Small intestine (tissue), 7 donors: ENCODE results near the gene ELL2. TPM values are rescaled to one million over a fixed set of nuclear protein-coding genes. Genes with fewer than 3 reads are reported as not detected.

Source experiments
- DNase-seq, 2 donors: peaks; one replicate each; pipeline versions ENCODE4 v3.0.0 to v3.0.0-alpha.2; 2013
- FAIRE-seq: peaks from 2 replicates; lab custom pipeline; 2012; peaks lifted over from hg19 to GRCh38; lab: Jason Lieb, UNC
- H3K27ac ChIP-seq, 3 donors: one replicate each; pipeline ENCODE4 v1.5.1; 2013; ENCODE audit warnings: low read length in 2 of 3, mild to moderate bottlenecking in 2 of 3, control low read depth in 1 of 3, inconsistent platforms in 1 of 3, low read depth in 1 of 3, moderate library complexity in 1 of 3
- H3K27me3 ChIP-seq, 3 donors: one replicate each; pipeline ENCODE4 v1.6.1; 2013; ENCODE audit warnings: low read length in 3 of 3, inconsistent platforms in 1 of 3; ENCODE audit not compliant: control insufficient read depth in 3 of 3, insufficient read depth in 3 of 3
- H3K36me3 ChIP-seq, 3 donors: one replicate each; pipeline ENCODE4 v1.6.1; 2013; ENCODE audit warnings: low read length in 3 of 3, inconsistent platforms in 1 of 3, low read depth in 1 of 3, mild to moderate bottlenecking in 1 of 3, moderate library complexity in 1 of 3; ENCODE audit not compliant: control insufficient read depth in 3 of 3, insufficient read depth in 2 of 3
- H3K4me1 ChIP-seq, 3 donors: one replicate each; pipeline ENCODE4 v1.6.1; 2013; ENCODE audit warnings: low read length in 2 of 3, inconsistent platforms in 1 of 3, low read depth in 1 of 3, mild to moderate bottlenecking in 1 of 3, moderate library complexity in 1 of 3; ENCODE audit not compliant: control insufficient read depth in 3 of 3, insufficient read depth in 2 of 3
- H3K4me3 ChIP-seq, 3 donors: one replicate each; pipeline ENCODE4 v1.5.1; 2013; ENCODE audit warnings: low read length in 3 of 3, control low read depth in 1 of 3, inconsistent platforms in 1 of 3, low read depth in 1 of 3, mild to moderate bottlenecking in 1 of 3, moderate library complexity in 1 of 3
- H3K9me3 ChIP-seq, 2 donors: one replicate each; pipeline ENCODE4 v1.6.1; 2013; ENCODE audit warnings: low read depth in 1 of 2, low read length in 1 of 2; ENCODE audit not compliant: control insufficient read depth in 2 of 2, insufficient read depth in 1 of 2
- WGBS, 3 donors: extraction: QIAGEN DNeasy Blood & Tissue Kit; methylation state at CpG; one replicate each; pipeline ENCODE4 v1.1.7; 2013; 5-methylcytosine and 5-hydroxymethylcytosine counted together
- polyA plus RNA-seq, 4 donors: library from polyadenylated mRNA; stranded (reverse) in 3 of 4; unstranded in 1 of 4; fragments of 200-250 nt in 3 of 4; fragments of 120-200 nt in 1 of 4; gene quantifications; one replicate each; pipeline versions ENCODE4 v1.2.1 to v1.2.3, GENCODE V29; 2013
- donor health status: healthy with polysubstance abuse.
- donor health status: control.
- donor health status: control.
- donor health status: Bipolar disorder and iron deficiency.
- donor health status: healthy.

ELL2 gene
- polyA plus RNA-seq, 4 donors, result 9.7 to 35.7 (median 12.2) TPM

DNA sequence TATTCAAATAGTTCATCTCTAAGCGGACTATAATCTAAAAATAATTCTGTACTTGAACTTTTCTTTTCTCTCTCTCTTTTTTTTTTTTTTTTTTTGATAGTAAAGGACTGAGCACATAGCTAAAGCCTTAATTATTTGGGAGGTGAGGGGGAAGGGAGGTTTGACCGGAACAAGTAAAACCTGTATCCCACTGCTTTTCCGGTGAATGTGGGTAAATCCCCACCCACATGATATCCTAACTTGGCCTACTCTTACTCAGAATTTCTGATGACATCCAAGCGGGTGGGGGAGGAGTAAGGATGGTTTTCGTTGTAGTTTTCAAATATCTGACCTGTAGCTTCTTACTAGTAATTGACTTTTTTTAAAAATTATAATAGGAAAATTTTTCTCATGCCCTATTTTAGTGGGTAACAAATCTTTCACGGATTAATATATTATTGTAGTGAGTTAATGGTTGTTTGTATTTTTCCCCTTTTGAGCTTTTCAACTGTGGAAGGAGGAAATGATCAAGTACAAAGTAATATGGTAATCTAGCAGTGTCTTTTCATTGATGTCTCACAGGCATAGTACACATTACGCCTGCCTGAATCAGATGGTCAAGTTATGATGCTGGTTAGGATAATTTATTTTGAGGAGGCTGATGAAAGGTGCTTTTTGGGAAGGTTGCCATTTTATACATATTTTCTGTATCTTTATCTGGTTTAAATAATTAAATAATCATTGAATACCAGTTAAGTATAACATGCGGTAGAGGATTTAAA, 2.2 kb upstream of the ELL2 start:
- H3K9me3 ChIP-seq, result no peaks in the 10 kb centered on the region
- H3K27me3 ChIP-seq, result peaks cover 0 to 2% (median 0%) of the 10 kb centered on the region in 3 donors
- no peak overlapping the region for H3K27ac ChIP-seq
- DNase-seq (no peak), FAIRE-seq (no peak)
- 80 to 86% (median 81%) methylated on average over 8 of the region's 8 CpGs for WGBS, 3 donors
- peaks cover 0 to 4% (median 0%) of the 10 kb centered on the region in 3 donors for H3K36me3 ChIP-seq
- H3K4me3 ChIP-seq, result no peak overlapping the region
- peaks cover 0 to 12% (median 3%) of the 10 kb centered on the region in 3 donors for H3K4me1 ChIP-seq

DNA sequence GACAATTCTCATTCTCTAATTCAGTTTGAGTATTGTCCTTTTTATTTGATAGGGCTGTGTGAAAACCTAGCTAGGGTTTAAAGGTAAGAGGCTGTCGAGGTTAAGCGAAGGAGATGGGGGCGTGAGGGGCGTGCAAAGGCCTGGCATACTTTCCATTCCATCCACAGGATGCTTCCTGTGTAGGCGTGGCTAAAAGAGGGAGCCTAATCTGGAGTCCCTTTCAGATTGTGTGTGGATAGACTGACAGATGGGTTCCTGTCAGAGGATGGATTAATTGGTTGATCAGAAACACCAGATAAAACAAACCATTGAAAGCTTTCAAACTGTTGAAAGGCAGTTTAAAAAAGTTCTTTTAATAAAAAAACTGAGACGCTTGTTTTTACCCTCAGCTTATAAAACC, 1.1 kb upstream of the ELL2 start:
- Histone ChIP-seq H3K27ac (peak overlapping the region; percentile 75 to 95 (median 95)), H3K4me3 (peak overlapping the region in 1 of 3 donors; percentile 75), H3K9me3 (no peaks in the 10 kb centered on the region), H3K36me3 (peaks cover 0 to 4% (median 0%) of the 10 kb centered on the region in 3 donors), H3K27me3 (peaks cover 0 to 2% (median 0%) of the 10 kb centered on the region in 3 donors), H3K4me1 (peaks cover 4 to 21% (median 6%) of the 10 kb centered on the region in 3 donors)
- no peak for FAIRE-seq
- WGBS, 3 donors, result 37 to 67% (median 50%) methylated on average over 6 of the region's 6 CpGs
- DNase-seq, result peak in 1 of 2 donors; percentile 23

DNA sequence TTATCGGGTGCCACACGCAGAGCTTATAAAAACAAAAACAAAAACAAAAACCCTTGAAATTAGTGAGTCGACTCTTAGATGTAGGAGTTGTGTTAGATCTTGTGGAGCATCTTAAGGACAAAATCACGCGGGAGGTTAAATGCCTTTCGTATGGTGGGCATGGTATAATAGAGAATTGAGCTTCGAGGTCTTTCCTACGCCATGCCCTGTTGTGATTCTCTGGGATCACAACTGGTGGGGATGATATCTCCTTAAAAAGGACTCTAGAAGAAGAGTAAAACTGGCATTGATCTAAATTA, 773 bp upstream of the ELL2 start:
- Histone ChIP-seq H3K27me3 (peaks cover 0 to 2% (median 0%) of the 10 kb centered on the region in 3 donors), H3K27ac (peak overlapping the region; percentile 75 to 95 (median 95)), H3K36me3 (peaks cover 0 to 4% (median 0%) of the 10 kb centered on the region in 3 donors), H3K4me3 (peak overlapping the region in 2 of 3 donors; percentile 72 to 75), H3K4me1 (peaks cover 4 to 21% (median 6%) of the 10 kb centered on the region in 3 donors), H3K9me3 (no peaks in the 10 kb centered on the region)
- DNase-seq, result no peak
- FAIRE-seq, result no peak
- WGBS, 3 donors, result 13 to 54% (median 32%) methylated on average over 8 of the region's 8 CpGs

DNA sequence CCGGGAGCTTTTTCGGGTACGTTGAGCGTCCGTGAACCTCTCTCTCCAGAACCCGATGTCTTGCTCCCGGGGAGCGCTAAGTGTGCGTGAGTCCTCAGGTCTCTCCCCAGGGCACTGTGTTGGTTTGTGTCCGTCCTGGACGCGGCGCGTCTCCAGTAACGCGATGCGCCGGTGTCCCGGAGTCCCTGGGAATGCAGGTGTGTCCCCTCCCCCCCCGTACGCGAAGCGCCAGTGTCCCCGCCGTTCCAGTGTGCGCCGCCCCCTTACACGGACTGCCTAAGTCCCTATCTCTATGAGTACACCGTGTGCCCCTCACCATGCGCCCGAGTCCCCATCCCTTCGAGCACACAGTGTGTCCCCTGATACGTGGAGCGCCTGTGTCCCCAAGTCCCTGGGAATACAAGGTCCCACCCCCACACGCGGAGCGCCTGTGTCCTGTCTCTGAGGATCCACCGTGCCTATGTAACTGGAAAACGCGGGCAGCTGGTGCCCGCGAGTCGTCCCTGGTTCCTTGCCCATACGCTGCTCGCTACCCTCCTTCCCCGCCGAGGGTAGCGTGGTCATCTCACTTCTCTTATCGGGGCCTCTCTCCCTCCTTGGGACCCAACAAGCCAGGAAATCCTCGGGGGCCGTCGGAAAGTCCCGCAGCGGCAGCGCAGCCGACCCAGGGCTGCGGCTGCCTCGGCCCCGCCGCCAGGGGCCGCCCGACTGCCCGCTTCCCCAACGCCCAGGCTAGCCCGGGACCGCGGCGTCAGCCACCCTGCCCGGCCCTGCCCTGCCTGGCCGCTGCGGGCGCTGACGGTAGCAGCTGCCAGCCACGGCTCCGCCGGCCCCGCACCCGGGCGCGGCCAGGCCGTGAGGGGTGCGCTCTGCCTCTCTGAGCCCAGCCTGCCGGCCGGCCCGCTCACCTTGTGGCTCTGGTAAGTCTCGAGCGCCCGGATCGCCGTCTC, 709 bp downstream of the ELL2 start:
- Histone ChIP-seq H3K9me3 (no peaks in the 10 kb centered on the region), H3K36me3 (peaks cover 0 to 4% (median 0%) of the 10 kb centered on the region in 3 donors), H3K4me3 (peak overlapping the region; percentile 75 to 88 (median 86)), H3K4me1 (peaks cover 4 to 20% (median 10%) of the 10 kb centered on the region in 3 donors), H3K27ac (peak overlapping the region; percentile 94 to 100 (median 95)), H3K27me3 (peaks cover 0 to 2% (median 0%) of the 10 kb centered on the region in 3 donors)
- WGBS, 3 donors, result 1% methylated on average over 64 to 90 of the region's 90 CpGs
- FAIRE-seq (no peak), DNase-seq (peak; percentile 83 to 95)

DNA sequence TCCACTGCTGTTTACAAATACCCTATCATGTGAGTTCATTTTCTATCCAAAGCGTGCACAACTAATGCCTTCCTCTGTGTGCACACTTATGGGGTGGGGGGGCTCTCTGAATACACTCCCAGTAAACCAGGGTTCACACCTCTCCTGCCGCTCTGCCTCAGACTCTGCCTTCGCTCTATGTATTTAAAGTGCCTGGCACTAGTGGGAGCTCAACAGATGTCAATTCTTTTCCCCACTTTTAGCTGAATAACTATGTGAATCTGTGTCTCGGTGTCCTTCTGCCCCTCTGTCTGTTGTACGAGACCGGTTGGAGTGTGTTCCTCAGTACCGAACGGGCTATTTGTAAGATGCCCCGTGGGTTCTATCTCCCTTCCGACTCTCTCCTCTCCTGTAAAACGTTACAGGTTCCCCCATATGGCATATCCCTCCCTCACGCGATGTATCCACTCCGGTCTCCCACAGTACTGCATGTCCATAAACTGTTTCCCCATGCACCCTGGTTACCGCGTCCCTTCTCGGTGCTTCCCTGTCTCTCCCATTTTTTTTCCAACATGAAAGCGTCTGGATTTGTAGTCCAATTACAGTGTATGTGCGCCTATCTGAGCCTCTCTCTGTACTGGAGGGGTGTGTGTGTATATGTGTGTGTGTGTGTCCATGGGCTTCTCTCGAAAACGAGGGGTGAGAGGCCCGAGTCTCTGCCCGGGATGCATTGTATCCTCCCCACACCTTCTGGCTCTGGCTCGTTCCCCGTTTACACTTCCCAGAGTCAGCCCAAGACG, 1.6 kb downstream of the ELL2 start:
- H3K27me3 ChIP-seq, result peaks cover 0 to 2% (median 0%) of the 10 kb centered on the region in 3 donors
- no peak for FAIRE-seq
- 7 to 24% (median 15%) methylated on average over 26 of the region's 26 CpGs for WGBS, 3 donors
- H3K4me1 ChIP-seq, result peaks cover 4 to 21% (median 13%) of the 10 kb centered on the region in 3 donors
- H3K36me3 ChIP-seq, result peaks cover 0 to 4% (median 0%) of the 10 kb centered on the region in 3 donors
- no peaks in the 10 kb centered on the region for H3K9me3 ChIP-seq
- DNase-seq, result peak; percentile 47 to 66
- H3K4me3 ChIP-seq, result peak overlapping the region; percentile 75 to 88 (median 86)
- peak overlapping the region; percentile 94 to 100 (median 95) for H3K27ac ChIP-seq

DNA sequence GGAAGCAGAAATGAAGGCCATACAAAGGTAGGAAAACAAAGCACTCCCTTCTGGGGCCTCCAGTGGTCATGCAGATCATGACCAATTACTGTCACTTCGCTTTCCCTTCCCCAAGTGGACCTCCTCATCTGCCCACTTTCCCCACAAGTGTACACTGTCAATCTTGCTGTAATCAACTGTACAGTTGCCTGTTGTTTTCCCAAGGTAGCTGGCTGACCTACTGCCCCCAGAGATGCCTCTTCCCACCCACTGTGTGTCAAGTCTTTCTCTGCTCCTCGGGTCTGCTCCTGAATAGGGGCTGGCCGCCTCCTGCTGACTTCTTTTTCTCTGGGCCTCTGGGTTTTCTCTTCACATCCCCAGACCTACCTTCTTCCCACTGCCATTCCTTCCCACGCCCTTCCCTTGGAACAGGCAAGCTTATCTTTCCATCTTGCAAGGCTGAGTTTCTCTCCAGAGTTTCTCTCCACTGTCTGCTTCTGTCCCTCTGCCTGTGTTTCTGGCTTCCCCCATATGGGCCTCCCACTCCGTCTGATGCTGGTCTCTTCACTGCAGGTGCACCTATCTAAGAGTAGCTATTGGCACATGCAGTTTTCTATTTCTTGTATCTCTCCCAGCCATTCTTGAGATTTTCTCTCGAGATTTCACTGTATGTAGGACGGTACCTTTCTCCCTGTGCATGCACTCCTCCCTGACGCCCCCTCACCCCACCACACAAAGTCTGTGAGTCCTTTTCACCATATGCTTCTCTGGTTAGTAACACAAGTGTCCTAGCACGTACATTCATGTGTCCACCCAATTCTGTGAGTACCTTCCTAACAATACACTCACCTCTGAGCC, 2.4 kb downstream of the ELL2 start:
- Histone ChIP-seq H3K27ac (peak overlapping the region in 2 of 3 donors; percentile 95 to 100), H3K9me3 (no peaks in the 10 kb centered on the region), H3K36me3 (peaks cover 0 to 4% (median 0%) of the 10 kb centered on the region in 3 donors), H3K27me3 (peaks cover 0 to 2% (median 0%) of the 10 kb centered on the region in 3 donors), H3K4me1 (peaks cover 4 to 21% (median 13%) of the 10 kb centered on the region in 3 donors), H3K4me3 (peak overlapping the region; percentile 19 to 88 (median 75))
- DNase-seq, result peak; percentile 27 to 43
- 30 to 64% (median 36%) methylated on average over 9 of the region's 9 CpGs for WGBS, 3 donors
- FAIRE-seq, result no peak

DNA sequence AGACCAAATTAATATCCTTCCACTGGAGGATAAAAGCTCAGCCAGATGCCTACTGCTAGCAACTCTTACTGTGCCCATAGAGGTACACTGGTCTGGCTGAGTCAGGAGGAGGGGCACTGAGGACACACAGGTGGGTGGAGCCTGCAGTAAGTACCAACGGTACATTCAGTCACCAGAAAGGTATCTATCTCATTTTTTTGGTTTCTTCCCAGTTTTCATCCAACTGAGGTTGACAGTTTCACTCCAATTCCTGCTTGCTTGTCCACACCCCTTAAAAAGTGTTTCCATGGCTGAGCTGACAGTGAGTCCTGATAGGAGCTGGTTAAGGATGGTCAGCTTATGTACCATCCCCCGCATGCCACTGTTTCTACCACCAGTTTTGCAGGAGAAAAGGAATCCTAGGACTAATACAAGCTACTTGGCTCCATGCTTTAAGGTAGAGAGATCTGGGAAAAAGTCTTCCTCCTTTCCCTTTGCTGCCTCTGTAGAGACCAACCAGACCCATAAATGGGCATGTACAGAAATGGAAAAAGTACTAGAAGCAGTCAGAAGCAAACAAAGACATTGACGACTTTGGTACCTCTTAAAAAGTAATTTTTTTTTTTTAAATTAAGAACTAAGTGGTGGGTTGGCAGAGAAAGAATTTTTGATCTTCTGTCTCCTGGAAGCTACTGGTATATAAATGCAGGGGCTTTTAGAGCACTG, 3.2 kb downstream of the ELL2 start:
- Histone ChIP-seq H3K27me3 (peaks cover 0 to 2% (median 0%) of the 10 kb centered on the region in 3 donors), H3K4me3 (peak overlapping the region in 1 of 3 donors; percentile 88), H3K4me1 (peaks cover 4 to 21% (median 13%) of the 10 kb centered on the region in 3 donors), H3K27ac (no peak overlapping the region), H3K9me3 (no peaks in the 10 kb centered on the region), H3K36me3 (peaks cover 0 to 4% (median 0%) of the 10 kb centered on the region in 3 donors)
- FAIRE-seq (no peak), DNase-seq (peak in 1 of 2 donors; percentile 16)
- WGBS, 3 donors, result 51 to 69% (median 62%) methylated on average over 3 of the region's 3 CpGs
